ENCODE data around the gene LYPD6B.

Gene LYPD6B

DNA sequence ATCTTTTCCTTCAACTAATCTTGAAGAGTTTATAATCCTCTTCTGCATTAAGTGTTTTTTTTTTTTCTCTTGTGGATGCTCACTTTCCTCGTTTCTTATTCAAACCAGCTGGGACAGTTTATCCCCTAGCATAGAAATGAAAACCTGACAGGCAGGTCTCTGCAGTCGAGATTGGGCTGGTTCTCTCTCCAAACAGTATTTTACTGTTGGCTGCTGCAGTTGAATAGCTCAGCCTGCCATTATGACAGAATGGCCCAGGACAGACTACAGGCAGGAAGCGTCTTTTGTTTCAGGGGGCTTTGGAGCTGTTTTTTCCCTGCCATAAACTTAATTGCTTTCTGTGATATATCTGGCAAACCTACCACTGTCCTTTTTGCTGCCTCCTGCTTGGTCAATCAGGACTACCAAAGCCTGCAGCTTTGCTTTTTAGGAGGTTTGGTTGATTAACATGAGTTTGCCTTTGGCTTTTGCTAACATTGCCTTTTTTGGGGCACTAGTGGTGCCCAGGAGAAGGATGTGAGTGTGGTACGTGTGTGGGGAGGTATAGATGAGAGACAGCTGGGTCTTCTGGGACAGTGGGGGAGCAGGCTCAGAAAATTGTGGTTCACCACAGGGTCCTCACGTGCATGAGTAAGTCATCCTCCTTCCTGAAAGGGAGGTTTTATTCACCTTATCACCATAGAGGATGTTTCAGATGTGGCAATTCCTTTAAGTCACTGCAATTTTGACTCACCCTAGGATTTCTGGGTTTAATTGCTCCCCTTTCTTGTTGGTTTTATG is 128.7 kb downstream of the LYPD6B start:
- peak; percentile 33 for DNase-seq

- DNase-seq: no peak
These were observed 129.4 kb downstream of the LYPD6B start for GRCh38 chr2:149167941-149168340.

DNA sequence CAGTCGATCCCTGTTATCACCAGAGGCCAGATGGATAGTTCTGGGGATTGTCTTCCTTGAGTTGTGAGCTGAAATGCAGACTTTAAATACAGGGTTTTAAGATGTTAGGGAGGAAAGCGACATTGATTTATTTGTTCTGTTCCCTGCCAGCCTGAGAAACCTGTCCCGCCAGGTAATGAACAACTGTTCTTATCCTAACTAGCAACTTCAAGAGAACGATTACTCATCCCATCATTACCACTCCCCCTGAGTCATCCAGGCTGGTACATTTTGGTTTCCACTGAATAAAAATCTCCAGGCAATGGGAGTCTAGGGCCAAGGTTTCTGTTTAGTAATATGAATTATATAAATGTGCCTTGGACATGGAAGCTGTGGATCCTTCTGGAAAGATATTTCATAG is 131.2 kb downstream of the LYPD6B start:
- no peak for DNase-seq

- no peak for DNase-seq
These were observed 131.7 kb downstream of the LYPD6B start for GRCh38 chr2:149170156-149170555.

- DNase-seq: no peak
These were observed 132.4 kb downstream of the LYPD6B start for GRCh38 chr2:149170911-149171310.

DNA sequence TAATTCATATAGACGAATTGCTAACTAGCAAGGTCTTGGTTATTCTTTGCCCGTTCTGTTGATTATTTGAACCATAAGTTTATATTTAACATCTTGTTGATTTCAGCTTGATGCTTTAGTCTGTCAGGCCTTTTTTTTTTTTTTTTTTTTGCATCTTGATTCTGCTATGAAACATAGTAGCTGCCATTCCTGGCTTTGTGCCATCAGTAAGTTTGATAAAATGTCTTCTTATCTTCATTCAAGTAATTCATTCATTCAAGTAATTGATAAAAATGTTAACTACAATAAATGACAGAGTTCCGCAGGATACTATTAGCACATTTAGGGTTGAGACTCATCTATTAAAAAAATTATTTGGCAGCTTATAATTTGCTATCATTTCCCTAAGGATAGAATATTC is 134.7 kb downstream of the LYPD6B start:
- DNase-seq: no peak

- DNase-seq: no peak
These were observed 137.5 kb downstream of the LYPD6B start for GRCh38 chr2:149175956-149176355.

DNA sequence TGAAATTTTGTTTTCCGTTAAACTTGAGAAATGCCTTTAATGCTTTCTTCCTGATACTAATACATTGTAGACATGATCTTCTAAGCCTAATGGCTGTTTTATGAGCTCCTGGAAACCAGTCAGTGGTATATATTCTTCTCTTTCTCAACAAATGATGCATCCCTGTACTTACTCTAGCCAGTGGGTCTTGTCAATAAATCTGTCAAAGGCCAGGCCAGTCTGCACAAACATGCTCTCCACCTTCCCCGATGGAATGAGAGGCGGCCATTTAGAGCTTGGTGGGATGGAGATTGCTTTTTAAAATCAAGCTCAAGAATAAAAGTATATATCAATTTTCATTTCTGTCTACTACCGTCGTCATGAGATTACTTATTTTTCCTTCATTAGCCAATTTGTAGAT is 140.1 kb downstream of the LYPD6B start:
- DNase-seq: no peak

GRCh38 chr2:149180226-149180875 is 141.9 kb downstream of the LYPD6B start:
- DNase-seq: no peak

GRCh38 chr2:149183187-149183586 is 144.7 kb downstream of the LYPD6B start:
- DNase-seq: no peak

GRCh38 chr2:149184991-149185390 is 146.5 kb downstream of the LYPD6B start:
- DNase-seq: no peak

DNA sequence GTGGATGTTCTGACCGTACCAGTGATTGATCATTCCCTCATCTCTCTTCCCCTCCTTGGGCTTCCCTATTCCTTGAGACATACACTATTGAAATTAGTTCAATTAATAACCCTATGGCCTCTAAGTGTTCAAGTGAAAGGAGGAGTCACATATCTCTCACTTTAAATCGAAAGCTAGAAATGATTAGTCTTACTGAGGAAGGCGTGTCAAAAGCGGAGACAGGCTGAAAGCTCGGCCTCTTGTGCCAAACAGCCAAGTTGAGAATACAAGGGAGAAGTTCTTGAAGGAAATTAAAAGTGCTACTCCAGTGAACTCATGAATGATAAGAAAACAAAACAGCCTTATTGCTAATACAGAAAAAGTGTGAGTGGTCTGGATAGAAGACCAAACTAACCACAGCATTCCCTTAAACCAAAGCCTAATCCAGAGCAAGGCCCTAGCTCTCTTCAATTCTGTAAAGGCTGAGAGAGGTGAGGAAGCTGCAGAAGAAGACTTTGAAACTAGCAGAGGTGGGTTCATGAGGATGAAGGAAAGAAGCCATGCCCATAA is 147.5 kb downstream of the LYPD6B start:
- no peak for DNase-seq

DNA sequence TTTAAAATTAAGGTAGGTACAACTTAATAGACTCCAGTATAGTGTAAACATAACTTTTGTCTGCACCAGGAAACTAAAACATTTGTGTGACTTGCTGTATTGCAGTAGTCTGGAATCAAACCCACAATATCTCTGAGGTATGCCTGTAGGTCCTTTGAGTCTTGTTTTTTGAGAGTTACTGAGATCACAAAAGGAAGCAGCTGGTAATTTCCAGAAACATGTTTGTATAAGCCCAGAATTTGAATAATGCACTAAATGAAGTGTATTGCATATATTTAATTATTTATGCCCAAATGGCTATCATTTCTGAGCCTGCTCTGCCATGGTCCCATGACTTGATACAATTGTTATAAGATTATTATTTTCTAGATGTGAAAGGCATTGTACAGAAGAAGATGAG is 148.6 kb downstream of the LYPD6B start:
- DNase-seq: no peak

DNA sequence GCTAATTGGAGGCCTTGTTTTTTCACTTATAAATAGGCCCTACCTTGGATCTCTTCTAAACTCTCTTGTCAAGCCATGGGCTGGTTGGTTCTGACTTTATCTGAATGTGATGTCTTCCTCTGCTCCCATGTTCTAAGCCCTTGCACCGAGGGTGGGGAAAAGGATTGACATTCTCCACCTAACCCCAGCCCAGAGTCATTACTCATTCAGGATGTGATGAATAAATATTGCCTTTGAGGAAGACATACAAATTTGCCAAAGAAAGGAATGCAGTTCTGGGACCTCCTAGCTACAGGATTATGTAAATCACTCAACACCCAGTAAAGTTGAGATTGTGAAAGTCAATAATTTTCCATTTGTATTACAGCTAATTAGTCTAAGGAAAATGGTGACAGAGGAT is 149.8 kb downstream of the LYPD6B start:
- no peak for DNase-seq

DNA sequence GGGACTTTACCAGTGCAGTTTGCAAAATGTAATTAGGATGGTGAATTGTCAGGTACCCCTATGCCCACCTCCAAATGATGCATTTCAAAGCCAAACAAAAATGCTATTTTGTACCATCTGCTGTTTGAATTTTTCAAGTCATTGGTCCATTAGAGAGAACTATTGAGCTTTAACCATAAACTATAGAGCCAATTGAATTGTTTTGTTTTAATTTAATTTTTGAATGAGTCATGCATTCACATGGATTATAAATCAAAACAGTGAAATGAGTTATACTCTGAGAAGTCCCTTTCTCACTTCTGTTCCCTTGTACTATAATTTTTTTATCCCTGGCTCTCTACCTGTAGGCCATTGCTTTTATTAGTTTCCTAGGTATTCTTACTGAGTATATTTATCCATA is 151.3 kb downstream of the LYPD6B start:
- no peak for DNase-seq

GRCh38 chr2:149191915-149192314 is 153.4 kb downstream of the LYPD6B start:
- no peak for DNase-seq

DNA sequence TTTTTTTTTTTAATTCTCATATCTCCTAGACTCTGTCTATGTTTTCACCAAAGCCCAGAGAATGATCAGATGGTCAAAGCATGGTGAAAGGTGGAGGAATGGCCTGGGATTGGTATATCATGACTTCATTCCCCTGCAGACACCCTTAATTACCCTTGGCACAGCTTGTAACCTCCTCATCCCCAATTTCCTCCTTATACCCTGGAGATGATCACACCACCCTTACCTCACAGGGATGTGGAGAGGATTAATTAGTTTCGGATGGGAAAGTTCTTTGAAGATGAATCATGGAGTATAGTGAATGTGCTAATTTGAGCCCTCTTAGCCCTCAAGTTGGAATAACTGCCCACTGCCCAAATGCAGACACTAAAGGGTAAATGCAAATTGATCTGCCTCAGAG is 153.9 kb downstream of the LYPD6B start:
- DNase-seq: no peak

GRCh38 chr2:149200109-149200520 is 161.6 kb downstream of the LYPD6B start:
- DNase-seq: no peak

- no peak for DNase-seq
These were observed 166.2 kb downstream of the LYPD6B start for GRCh38 chr2:149204686-149205085.

GRCh38 chr2:149205143-149205542 is 166.6 kb downstream of the LYPD6B start:
- DNase-seq: no peak

GRCh38 chr2:149213764-149214493 is 175.4 kb downstream of the LYPD6B start:
- DNase-seq: no peak

GRCh38 chr2:149218497-149218896 is 180.0 kb downstream of the LYPD6B start:
- no peak for DNase-seq

- no peak for DNase-seq
These were observed 181.4 kb downstream of the LYPD6B start for GRCh38 chr2:149219856-149220255.

GRCh38 chr2:149221002-149221401 is 182.5 kb downstream of the LYPD6B start:
- DNase-seq: no peak

Data from CD4-positive, alpha-beta T cell treated with Interleukin-4 for 4 hours (primary cell).